GM19324 (cell line): Measurements from ENCODE around the gene TP53I13.

Experiments
- ATAC-seq: cut with Tn5 transposase; IDR thresholded peaks from one replicate; pipeline ENCODE4 v1.9.1; 2021; ENCODE audit warnings: mild to moderate bottlenecking, moderate library complexity; ENCODE audit not compliant: unreplicated experiment, low FRiP score

The TP53I13 gene

DNA sequence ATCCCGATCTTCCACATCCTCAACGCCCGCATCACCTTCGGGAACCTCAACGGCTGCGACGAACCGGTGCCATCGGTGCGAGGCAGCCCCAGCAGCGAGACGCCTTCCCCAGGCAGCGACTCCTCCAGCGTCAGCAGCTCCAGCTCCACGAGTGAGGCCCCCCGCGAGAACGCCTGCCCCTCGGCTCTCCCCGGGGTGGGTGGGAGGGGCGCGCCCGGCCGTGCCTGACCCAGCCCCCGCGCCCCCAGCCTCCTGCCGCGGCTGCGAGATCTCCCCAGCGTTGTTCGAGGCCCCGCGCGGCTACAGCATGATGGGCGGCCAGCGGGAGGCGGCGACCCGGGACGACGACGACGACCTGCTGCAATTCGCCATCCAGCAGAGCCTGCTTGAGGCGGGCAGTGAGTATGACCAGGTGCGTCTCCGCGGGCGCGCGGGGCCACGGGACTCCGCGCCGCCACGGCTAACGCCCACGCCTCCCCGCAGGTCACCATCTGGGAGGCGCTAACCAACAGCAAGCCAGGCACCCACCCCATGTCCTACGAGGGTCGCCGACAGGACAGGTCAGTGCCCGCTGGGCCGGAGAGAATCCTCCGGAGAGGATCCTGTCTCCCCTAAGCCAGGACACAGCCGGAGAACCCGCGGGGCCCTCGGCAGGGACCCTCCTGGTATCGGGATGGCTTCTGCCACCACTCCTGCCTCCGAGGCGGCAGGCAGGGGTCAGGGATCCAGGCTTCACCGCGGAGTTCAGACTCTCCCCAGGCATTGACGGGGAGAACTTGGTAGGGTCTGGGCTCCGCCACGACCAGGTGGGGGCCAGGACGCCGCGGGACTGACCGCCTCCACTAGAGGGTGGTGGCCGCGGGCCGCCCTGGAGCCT is 44.1 kb downstream of the TP53I13 start:
- no peak for ATAC-seq

DNA sequence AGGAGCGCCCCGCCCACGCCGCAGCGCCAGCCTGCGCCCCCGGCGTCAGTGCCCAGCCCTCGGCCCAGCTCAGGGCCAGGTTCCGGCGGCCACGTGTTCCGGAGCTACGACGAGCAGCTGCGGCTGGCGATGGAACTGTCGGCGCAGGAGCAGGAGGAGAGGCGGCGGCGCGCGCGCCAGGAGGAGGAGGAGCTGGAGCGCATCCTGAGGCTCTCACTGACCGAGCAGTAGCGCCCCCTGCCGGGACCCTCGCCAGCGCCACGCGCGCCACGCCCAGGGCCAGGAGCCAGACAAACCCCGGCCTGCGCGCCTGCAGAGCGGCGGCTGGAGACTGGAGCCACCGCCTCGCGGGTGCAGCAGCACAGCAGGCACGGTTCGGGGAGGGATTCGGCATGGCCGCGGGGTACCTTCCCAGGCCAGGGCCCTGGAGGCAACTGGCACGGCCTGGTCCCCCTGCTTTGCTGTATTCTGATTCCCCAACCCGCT is 44.9 kb downstream of the TP53I13 start:
- no peak for ATAC-seq

DNA sequence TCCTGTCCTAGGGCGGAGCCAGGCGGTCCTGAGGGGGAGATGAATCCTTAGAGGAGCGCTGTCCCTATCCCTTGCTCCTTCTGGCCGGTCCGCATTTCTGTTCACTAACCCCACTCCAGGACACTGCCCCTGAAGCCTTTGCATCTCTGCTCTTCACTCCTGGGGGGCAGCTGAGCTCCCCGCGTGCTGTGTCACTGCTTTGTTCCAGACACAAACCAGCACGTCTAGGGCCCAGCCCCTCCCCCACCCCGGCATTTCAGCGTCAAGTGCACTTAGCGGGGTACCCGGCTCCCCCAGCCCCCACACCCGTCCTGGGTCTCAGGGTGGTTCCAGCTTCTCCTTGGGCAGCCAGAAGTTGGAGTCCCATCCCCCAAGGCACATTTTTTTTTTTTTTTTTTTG is 45.4 kb downstream of the TP53I13 start:
- no peak for ATAC-seq

DNA sequence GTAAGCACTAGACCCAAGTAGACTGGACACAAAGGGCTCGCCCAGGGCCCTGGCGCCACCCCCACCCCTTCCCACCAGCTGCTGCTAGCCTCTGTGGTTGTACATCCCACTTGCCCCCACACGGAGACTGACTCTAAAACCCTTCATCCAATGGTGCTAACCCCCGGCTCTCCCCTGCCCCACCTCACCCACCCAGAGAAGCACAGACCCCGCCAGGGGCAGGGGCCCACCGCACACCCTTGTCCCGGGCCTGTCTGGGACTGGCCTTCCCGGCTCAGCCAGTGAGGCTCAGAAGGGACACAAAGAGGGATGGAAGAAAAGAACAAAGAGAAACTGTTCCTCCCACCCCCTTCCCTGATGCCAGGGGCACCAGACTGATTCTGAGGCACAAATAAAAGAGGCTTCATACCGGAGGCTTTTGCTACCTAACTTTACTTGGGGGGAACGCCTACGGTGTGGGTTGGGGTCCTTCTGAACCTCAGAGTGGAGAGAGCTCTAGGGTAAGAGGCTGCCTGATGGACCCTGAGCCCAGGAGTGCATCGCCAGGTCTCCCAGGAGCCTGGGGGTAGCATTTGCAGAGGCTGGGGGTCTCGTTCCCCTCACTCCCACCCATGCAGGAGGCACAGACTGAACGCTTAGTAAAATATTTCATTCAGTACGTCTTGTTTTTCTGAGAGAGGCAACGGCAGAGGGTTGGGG is 46.0 kb downstream of the TP53I13 start:
- no peak for ATAC-seq

DNA sequence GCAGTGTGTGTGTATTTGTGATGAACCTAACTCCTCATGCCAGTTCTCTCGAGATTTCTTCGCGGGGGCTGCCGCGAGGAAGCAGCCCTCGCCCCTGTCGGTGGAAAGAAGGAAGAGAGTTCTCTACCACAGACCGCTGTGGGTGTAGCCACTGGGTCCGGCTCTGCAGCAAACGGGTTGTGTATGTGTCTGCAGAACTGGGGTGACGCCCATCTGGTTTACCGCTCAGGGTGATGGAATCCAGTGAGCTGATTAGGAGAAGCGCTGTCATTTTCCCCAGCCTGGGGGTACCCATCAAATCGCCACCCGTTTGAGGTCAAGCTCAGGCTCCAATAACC is 46.5 kb downstream of the TP53I13 start:
- no peak for ATAC-seq

DNA sequence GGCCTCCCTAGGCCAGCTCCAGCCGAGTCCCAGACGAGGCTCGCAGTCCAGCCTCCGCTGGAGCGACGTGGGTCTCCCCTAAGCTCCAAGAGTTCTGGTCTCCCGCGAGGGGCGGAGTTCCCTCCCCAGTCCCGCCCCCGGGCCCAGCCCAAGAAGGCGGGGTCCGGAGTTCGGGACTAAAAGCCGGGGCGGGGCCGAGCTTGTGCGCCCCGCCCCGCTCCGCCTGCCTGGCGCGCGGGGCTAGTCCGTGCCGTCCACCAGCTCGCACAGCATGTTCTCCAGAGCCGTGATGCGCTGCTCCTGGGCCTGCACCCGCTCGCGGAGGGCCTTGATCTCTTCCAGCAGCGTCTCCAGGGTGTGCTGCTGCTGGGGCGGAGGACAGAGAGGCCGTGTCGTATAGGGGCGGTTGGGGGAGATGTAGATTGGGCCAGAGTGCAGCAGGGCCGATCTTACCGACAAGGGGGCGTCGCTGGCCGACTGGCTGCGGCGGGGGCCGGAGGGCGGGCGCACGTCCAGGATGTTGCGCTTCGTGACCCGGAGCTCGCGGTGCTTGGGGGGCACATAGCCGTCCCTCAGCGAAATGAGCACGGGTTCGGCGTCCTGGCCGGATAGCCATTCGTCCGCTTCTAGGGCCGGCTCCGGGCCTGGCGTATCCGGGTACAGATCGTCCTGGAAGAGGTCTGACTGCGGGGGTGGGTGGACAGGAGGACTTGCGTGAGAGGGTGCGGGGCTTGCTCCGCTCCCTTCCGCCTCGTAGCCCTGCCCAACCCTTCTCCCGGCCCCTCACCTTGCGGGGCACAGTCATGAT is 47.2 kb downstream of the TP53I13 start:
- peak; percentile 73 for ATAC-seq

DNA sequence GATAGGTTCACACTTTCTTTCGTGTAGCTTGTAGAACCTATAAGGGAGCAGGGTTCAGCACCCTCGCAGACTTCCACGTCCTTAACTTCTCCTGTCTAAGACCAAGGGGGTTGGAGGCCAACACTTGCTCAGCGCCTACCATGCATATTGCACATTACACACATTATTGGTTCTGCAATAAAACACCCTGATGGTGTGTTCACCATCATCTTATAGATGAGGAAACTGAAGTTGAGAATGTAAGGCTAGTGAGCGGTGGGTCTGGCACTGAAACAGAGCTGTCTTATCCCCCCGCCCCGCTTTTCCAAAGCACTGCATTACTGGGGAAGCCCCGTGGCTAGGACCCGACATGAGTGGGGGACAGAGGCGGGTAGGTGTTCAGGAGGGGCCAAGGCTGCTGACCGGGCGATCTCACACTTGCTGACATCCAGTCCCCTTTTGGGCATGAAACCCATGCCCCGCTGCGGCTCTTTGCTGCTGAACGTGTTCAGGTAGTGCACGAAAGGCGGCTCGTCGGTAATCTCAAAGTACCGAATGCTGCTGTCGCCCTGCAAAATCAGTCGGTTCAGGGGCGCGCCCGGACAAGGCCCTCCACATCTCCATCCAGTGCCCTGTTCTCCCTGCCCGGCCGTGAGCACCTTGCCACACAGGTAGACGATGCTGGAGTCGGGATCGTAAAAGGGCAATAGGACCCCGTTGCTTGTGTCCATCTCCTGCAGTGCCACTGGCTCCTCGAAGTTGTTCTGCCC is 48.0 kb downstream of the TP53I13 start:
- ATAC-seq, result no peak

DNA sequence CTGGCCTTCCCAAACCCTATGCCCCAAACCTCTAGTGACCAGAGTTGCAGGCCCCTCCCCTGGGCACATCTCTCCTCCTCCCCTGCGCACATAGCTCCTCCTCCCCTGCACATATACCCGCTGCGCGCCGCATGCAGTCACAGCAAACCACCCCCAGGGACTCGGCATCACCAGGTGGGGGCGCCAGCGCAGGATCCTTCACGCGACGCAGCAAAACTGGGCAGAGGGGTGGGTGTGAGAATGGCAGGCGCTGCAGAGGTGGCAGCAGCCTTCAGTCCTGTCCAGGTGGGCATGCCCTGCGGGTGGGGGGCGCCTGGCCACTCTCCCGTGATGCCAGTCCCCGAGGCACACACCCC is 48.6 kb downstream of the TP53I13 start:
- ATAC-seq, result no peak

DNA sequence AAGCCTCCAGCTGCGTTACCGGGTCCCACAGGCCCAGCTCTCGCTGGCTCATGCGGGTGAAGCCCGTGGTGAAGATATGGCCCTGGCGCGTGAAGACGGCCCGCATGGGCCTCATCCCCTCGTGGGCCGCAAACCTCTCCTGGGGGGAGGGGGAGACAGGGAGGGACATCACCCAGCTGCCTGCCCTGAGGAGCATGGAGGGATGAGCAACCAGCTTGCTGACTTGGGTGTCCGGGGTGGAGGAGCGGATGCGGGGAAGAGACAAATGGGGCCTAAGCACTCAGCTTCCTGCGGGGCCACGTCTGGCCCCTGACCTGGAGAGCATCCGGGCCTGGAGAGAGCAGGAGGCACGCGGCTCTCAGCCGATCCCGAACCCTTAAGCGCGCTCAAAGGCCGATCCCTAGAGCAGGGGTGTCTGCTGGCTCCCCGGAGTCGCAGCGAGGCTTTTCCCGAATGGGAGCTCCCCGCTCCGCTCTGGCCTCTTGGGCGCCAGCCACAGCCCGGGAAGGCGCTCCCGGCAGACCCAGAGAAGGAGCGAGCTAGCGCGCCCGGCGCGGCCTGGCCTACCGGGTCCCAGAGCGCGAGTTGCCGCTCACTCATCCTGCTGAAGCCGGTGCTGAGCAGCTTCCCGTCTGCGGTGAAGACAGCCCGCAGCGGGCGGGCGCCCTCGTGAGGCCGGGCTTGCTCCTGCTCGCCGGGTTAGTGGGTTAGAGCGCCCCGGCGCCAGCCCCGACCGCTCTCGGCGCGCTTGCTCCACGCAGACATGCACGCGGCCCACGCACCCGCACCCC is 49.2 kb downstream of the TP53I13 start:
- ATAC-seq, result no peak

DNA sequence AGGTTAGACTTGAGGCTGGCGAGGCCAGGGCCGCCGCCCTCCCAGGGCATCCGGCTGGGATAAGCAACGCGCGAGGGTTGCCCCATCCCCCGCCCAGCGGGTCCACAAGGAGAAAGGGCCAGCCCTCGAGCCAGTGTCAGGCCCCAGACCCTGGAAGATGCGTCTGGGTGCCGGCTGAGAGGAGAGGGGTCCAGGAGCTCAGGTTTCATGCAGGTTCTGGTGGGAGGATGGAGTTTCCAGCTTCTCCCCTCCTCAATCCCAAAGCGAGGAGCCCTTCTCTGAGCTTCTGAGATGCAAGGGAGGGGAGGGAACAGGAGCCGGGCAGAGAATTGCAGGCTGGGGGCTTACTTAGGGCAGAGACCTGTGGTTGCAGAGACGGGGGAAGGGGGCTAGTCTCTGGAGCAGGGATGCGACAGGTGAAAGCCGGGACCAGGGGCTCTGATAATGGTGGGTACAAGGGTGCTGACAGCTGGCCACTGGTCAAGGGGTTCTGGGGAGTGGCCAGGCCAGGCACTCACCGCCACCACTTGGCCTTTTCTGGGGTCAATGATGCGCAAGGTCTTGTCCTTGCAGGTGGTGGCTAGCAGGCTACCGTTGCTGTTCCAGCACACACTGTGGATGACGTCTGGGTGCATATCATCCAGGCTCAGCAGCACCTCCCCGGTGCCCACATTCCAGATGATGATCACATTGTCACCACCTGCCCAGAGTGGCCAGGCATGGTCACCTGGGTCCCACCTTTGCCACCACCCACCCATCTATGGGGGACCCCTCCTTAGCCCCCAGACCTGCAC is 50.0 kb downstream of the TP53I13 start:
- ATAC-seq, result no peak

DNA sequence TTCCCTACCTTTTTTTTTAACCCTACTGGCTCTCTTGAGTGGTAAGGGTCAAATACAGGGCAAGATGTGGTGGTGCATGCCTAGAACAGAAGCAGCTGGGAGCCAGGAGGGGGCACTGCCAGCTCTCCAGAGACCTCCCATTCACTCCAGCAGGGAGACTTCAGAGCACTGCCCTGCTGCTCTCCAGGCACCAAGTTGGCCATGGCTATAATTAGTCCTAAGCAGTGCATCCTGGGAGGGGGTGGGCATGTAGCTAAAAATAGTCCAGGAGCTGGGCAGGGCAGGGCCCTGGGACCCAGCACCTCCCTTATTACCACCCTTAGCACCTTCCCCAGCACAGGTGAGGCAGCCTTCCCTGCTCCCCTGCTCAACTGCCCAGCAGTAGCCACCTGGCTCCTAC is 50.8 kb downstream of the TP53I13 start:
- no peak for ATAC-seq

DNA sequence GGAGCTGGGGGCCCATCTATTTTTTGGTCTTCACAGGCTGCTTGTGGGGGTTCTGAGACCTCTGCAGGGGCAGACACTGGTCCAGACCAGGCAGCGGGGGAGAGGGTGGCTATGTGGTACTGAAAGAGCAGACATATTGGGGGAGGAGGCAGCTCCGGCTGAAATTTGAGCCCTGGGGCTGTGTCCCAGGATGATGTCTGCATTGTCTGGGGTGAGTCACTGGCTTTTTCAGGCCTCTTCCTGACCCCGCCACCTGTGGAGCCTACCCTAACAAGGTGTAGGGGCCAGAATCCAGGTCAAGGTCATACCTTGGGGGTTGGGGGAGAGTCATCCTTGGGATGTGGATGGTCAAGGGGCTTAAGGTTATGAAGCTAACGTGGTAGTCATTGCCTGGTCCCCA is 51.8 kb downstream of the TP53I13 start:
- ATAC-seq, result no peak

DNA sequence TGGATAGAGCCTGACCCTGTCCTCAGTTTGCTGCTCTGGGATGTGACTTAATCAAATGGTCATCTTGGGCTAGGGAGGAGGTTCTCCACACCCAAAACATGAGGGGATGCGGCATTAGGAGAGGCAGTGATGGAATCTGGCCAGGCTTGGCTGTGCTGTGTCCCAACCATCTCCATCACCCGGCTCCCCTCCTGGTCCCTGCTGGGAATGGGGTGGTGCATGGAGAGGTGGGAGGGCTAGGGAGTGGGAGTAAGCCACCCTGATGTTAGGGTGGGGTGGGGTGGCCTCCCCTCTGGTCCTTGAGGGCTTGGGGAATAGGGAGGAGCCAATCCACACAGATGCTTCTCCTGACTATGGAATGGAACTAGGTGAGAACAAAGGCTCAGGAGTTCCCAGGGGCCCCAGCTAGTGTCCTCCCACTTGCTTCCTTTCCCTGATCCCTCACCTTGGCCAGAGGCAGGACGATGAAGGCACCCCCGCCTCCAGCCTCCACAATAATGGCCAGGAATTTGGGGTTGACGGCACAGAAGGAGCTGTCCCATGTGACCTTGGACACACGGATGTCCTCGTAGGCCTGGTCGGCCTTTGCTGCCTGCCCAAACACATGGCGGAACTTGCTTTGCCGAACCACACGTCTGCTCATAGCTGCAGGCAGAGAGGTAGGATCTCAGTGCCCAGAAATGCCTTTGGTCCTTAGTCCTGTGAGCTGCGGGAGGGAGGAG is 52.4 kb downstream of the TP53I13 start:
- no peak for ATAC-seq

DNA sequence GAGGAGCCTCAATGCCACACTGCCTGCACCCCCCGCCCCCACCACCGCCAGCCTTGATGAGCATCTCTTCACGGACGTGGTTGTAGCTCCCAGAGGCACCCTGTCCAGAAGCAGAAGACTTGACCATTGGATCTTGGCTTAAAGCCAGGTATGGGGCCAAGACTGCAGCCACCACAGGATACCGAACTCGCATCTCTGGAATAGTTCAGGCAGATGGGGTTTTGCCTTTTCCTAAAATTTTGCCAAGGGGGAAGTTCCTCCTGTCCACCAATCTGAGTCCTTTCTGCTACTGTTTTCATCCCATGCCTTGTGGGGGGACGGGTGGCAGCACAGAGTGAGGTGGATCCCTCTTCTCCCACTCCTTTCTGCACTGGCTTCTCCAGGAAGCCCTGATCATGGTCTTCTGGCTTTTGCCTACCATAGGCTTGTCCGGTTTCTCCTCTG is 53.3 kb downstream of the TP53I13 start:
- ATAC-seq, result no peak
